Activated T-cell treated with anti-CD3 and anti-CD28 coated beads, Interleukin-2, amount 50 U/mL, for 72 hours (primary cell): ENCODE data around the gene TRIM22. TPM values are rescaled to one million over a fixed set of nuclear protein-coding genes. Genes with fewer than 3 reads are reported as not detected.
"Not testable (repeated sequence)": the region's sequence is repeated elsewhere in the genome, so short reads cannot be mapped to it uniquely, and the experiment has no call there.

Experiments
- ATAC-seq, 2 donors: fragments of 150-1000 bp; cut with Tn5 transposase; replicated peaks in 1 of 2; 2 replicates each; pipeline ENCODE4 v1.10.0; 2021; ENCODE audit warnings: moderate library complexity in 2 of 2, mild to moderate bottlenecking in 1 of 2
- DNase-seq, 2 donors: peaks; one replicate each; pipeline ENCODE4 v3.0.0; 2021 to 2022; ENCODE audit warnings: mixed read lengths in 1 of 2
- H3K27ac Mint-ChIP-seq: one replicate; pipeline ENCODE4 v1.8.0; 2022; ENCODE audit warnings: mild to moderate bottlenecking, moderate library complexity, mixed read lengths
- H3K27me3 Mint-ChIP-seq: one replicate; pipeline ENCODE4 v1.8.0; 2022; ENCODE audit warnings: low read depth, mixed read lengths
- H3K36me3 Mint-ChIP-seq, 2 donors: one replicate each; pipeline ENCODE4 v1.8.0; 2022; ENCODE audit warnings: mixed read lengths in 2 of 2, mild to moderate bottlenecking in 1 of 2; ENCODE audit not compliant: insufficient read depth in 2 of 2
- H3K4me1 Mint-ChIP-seq: one replicate; pipeline ENCODE4 v1.8.0; 2022; ENCODE audit warnings: low read depth, mixed read lengths
- H3K4me3 Mint-ChIP-seq, 2 donors: one replicate each; pipeline ENCODE4 v1.8.0; 2022; ENCODE audit warnings: mild to moderate bottlenecking in 2 of 2, mixed read lengths in 2 of 2, moderate library complexity in 2 of 2
- H3K9me3 Mint-ChIP-seq, 2 donors: one replicate each; pipeline ENCODE4 v1.8.0; 2022; ENCODE audit warnings: mixed read lengths in 2 of 2
- total RNA-seq, 2 donors: library from RNA; stranded (reverse); gene quantifications; one replicate each; pipeline ENCODE4 v1.2.3, GENCODE V29; 2022

The TRIM22 gene
- total RNA-seq, 2 donors from 2014 or later: 159 to 180 TPM

- H3K4me3 Mint-ChIP-seq: no peak overlapping the region
- H3K27ac Mint-ChIP-seq: peak overlapping the region; percentile 40
- no peak for DNase-seq
- no peaks in the 10 kb centered on the region for H3K27me3 Mint-ChIP-seq
- no peaks in the 10 kb centered on the region for H3K9me3 Mint-ChIP-seq
- peaks cover 9 to 26% of the 10 kb centered on the region in 2 donors for H3K36me3 Mint-ChIP-seq
- H3K4me1 Mint-ChIP-seq: peaks cover 59% of the 10 kb centered on the region
- ATAC-seq: no peak
Measured at GRCh38 chr11:5696210-5696609, 6.6 kb downstream of the TRIM22 start.

DNA sequence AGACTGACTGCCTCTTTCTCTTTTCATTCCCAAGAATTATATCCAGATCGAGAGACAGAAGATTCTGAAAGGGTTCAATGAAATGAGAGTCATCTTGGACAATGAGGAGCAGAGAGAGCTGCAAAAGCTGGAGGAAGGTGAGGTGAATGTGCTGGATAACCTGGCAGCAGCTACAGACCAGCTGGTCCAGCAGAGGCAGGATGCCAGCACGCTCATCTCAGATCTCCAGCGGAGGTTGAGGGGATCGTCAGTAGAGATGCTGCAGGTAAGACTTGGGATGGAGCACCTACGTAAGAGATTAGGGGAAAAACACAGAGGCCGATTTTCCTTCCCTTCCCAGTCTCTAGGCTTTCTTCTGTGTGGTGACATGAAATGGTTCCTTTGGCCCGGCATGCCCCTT, 8.7 kb downstream of the TRIM22 start:
- ATAC-seq (no peak), DNase-seq (no peak)
- no peak overlapping the region for H3K27ac Mint-ChIP-seq
- H3K4me1 Mint-ChIP-seq: peaks cover 51% of the 10 kb centered on the region
- H3K27me3 Mint-ChIP-seq: no peaks in the 10 kb centered on the region
- H3K9me3 Mint-ChIP-seq: no peaks in the 10 kb centered on the region
- H3K4me3 Mint-ChIP-seq: no peak overlapping the region
- peaks cover 11 to 25% of the 10 kb centered on the region in 2 donors for H3K36me3 Mint-ChIP-seq

DNA sequence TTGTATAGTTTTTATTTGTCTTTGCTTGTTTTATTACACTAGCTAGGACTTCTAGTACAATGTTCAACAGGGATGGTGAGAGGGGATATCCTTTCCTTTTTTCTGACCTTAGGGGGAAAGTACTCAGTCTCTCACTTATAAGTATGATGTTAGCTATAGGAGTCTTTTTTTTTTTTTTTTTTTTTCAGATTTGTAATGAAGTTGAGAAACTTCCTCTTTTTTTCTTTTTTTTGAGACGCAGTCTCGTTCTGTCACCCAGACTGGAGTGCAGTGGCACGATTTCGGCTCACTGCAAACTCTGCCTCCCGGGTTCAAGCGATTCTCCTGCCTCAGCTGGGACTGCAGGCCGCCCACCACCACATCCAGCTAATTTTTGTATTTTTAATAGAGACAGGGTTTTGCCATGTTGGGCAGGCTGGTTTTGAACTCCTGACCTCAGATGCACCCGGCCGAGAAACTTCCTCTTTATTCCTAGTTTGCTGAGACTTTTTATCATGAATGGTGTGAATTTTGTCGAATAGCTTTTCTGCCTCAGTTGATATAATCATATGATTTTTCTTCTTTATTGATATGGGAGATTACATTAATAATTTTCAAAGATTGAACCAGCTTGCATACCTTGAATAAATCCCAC, 10.9 kb downstream of the TRIM22 start:
- ATAC-seq (no peak), DNase-seq (no peak)
- peak overlapping the region; percentile 86 for H3K27ac Mint-ChIP-seq
- H3K9me3 Mint-ChIP-seq: no peaks in the 10 kb centered on the region
- H3K36me3 Mint-ChIP-seq: peaks cover 10 to 36% of the 10 kb centered on the region in 2 donors
- H3K27me3 Mint-ChIP-seq: no peaks in the 10 kb centered on the region
- peaks cover 38% of the 10 kb centered on the region for H3K4me1 Mint-ChIP-seq
- H3K4me3 Mint-ChIP-seq: no peak overlapping the region

DNA sequence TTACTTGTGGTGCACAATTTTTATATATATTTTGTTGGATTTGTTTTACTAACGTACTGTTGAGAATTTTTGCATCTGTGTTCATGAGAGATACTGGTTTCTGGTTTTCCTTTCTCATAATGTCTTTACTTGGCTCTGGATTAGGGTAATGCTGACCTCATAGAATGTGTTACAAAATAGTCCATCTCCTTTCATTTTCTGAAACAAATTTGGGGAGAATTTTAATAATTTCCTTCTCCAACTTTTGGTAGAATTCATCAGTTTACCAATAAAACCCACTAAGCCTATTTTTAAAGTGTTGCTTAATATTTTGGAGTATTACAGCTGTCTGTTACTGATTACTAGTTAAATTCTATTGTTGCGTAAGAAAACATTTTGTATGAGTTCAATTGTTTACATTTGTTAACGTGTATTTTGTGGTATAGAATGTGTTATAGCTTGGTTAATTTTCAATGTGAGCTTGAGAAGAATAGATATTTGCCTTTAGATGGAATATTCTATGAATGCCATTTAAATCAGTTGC, 11.5 kb downstream of the TRIM22 start:
- H3K36me3 Mint-ChIP-seq: peaks cover 10 to 33% of the 10 kb centered on the region in 2 donors

GRCh38 chr11:5703741-5704536, 14.3 kb downstream of the TRIM22 start:
- ATAC-seq (no peak), DNase-seq (no peak)
- peak overlapping the region; percentile 89 for H3K27ac Mint-ChIP-seq
- peaks cover 7 to 28% of the 10 kb centered on the region in 2 donors for H3K36me3 Mint-ChIP-seq
- no peaks in the 10 kb centered on the region for H3K27me3 Mint-ChIP-seq
- peaks cover 28% of the 10 kb centered on the region for H3K4me1 Mint-ChIP-seq
- peak overlapping the region in 1 of 2 donors; percentile 43 for H3K4me3 Mint-ChIP-seq
- H3K9me3 Mint-ChIP-seq: no peaks in the 10 kb centered on the region

More for the DNA sequence above, 11.5 kb downstream of the TRIM22 start:
- Mint-ChIP-seq H3K9me3 (no peaks in the 10 kb centered on the region), H3K4me3 (peak overlapping the region in 1 of 2 donors; percentile 64), H3K27me3 (no peaks in the 10 kb centered on the region), H3K27ac (peak overlapping the region; percentile 86), H3K4me1 (peaks cover 34% of the 10 kb centered on the region)
- ATAC-seq (no peak), DNase-seq (no peak)

- DNase-seq (no peak), ATAC-seq (peak; percentile 49 to 84)
- Mint-ChIP-seq H3K27me3 (no peaks in the 10 kb centered on the region), H3K27ac (peak overlapping the region; percentile 94), H3K4me3 (peak overlapping the region in 1 of 2 donors; percentile 46), H3K9me3 (no peaks in the 10 kb centered on the region), H3K4me1 (peaks cover 17% of the 10 kb centered on the region), H3K36me3 (peaks cover 9 to 25% of the 10 kb centered on the region in 2 donors)
Measured at GRCh38 chr11:5705688-5706087, 16.1 kb downstream of the TRIM22 start.

DNA sequence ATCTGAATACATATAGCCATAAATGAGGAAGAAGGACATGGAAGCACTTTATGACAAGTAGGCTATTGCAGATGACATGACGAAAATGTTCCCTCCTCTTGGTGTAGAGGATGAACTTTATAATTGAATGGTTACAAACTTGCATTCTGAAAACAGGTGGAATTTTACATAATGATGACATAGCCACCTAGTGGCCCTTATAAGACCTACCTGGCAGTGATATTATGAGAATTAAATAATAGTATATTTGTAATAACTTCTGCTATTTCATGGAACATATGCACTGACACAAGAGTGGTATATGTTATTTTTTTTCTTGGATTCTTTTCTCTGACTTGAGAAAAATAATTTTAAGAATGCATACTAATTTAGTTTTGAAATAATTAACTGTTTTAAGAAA, 22.9 kb downstream of the TRIM22 start:
- Mint-ChIP-seq H3K27ac (no peak overlapping the region), H3K4me3 (no peak overlapping the region), H3K36me3 (peaks cover 5 to 7% of the 10 kb centered on the region in 2 donors), H3K27me3 (no peaks in the 10 kb centered on the region), H3K9me3 (no peaks in the 10 kb centered on the region), H3K4me1 (peaks cover 4% of the 10 kb centered on the region)
- ATAC-seq: no peak
- DNase-seq: no peak

GRCh38 chr11:5713695-5714094, 24.1 kb downstream of the TRIM22 start:
- DNase-seq: no peak
- Mint-ChIP-seq H3K27me3 (no peaks in the 10 kb centered on the region), H3K36me3 (peaks cover 5 to 7% of the 10 kb centered on the region in 2 donors), H3K9me3 (no peaks in the 10 kb centered on the region), H3K27ac (no peak overlapping the region), H3K4me3 (no peak overlapping the region), H3K4me1 (peaks cover 4% of the 10 kb centered on the region)
- ATAC-seq: peak in 1 of 2 donors; percentile 30

- not testable (repeated sequence) for H3K4me1 Mint-ChIP-seq, DNase-seq, H3K9me3 Mint-ChIP-seq, H3K27ac Mint-ChIP-seq, H3K4me3 Mint-ChIP-seq, H3K36me3 Mint-ChIP-seq, H3K27me3 Mint-ChIP-seq, ATAC-seq
Measured at GRCh38 chr11:5716518-5716917, 26.9 kb downstream of the TRIM22 start.

DNA sequence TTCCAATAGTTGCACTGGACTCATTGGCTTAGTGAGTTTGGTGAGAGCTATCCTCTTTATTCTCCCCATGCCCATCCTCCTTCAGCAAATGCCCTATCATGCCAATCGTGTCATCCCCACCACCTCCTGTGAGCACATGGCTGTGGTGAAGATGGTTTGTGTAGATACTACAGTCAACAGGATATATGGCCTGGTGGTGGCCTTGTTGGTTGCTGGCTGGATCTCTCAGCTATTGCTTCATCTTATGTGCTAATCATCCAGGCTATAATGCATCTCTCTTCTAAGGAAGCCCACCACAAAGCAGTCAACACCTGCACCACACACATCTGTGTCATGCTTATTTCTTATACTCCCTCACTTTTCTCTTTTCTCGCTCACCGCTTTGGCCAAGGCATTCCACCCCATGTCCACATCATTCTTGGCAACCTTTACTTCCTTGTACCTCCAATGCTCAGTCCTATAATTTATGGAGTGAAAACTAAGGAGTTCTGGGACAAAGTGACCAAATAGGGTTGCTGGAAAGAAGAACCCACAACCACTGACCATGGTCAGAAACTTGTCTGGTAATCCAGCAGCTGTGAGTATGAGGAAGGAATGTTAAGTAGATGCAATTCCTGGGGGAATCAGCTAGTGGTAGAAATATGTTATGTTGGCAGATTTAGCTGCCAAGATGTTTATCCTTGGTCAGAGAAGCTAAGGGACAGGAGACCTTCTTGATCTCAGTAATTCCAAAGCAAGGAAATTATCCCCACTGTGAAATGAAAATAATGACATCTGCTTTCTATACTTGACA, 30.3 kb downstream of the TRIM22 start:
- no peaks in the 10 kb centered on the region for H3K4me1 Mint-ChIP-seq
- ATAC-seq: peak; percentile 45 to 59
- H3K27ac Mint-ChIP-seq: no peak overlapping the region
- no peak overlapping the region for H3K4me3 Mint-ChIP-seq
- no peak for DNase-seq
- no peaks in the 10 kb centered on the region for H3K27me3 Mint-ChIP-seq
- peaks cover 4% of the 10 kb centered on the region in 2 donors for H3K36me3 Mint-ChIP-seq
- no peaks in the 10 kb centered on the region for H3K9me3 Mint-ChIP-seq

DNA sequence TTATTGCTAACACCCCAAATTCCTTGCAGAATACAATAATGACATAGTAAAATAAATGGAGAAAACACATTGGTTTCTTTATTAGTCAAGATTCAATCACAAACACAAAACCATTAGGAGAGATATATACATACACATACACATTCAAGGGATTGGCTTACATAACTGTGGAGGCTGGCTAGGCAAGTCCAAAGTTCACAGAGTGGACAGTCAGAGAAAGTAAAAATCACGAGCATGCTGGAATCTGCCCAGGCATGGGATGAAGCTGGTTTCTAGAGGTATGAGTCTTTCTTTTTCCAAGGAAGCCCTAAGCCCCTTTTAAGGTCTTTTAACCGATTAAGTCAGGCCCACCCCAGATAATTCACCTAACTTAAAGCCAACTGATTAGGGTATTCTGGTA, 33.0 kb downstream of the TRIM22 start:
- Mint-ChIP-seq H3K9me3 (no peaks in the 10 kb centered on the region), H3K36me3 (peaks cover 0 to 3% of the 10 kb centered on the region in 2 donors), H3K4me1 (no peaks in the 10 kb centered on the region), H3K4me3 (no peak overlapping the region), H3K27ac (no peak overlapping the region), H3K27me3 (no peaks in the 10 kb centered on the region)
- DNase-seq (no peak), ATAC-seq (no peak)

GRCh38 chr11:5726351-5726750, 36.8 kb downstream of the TRIM22 start:
- Mint-ChIP-seq H3K4me3 (no peak overlapping the region), H3K4me1 (no peaks in the 10 kb centered on the region), H3K27ac (no peak overlapping the region), H3K36me3 (no peaks in the 10 kb centered on the region), H3K9me3 (no peaks in the 10 kb centered on the region), H3K27me3 (no peaks in the 10 kb centered on the region)
- ATAC-seq (no peak), DNase-seq (no peak)

- ATAC-seq (no peak), DNase-seq (no peak)
- Mint-ChIP-seq H3K27ac (no peak overlapping the region), H3K4me1 (no peaks in the 10 kb centered on the region), H3K4me3 (no peak overlapping the region), H3K9me3 (no peaks in the 10 kb centered on the region), H3K36me3 (no peaks in the 10 kb centered on the region), H3K27me3 (no peaks in the 10 kb centered on the region)
Measured at GRCh38 chr11:5727691-5728090, 38.1 kb downstream of the TRIM22 start.
